HepG2 (cell line): Measurements from ENCODE around the gene HES6. TPM values are rescaled to one million over a fixed set of nuclear protein-coding genes. Genes with fewer than 3 reads are reported as not detected.

Experiments
- CC2D1A ChIP-seq: sonication (generic); formaldehyde crosslinking; IDR thresholded peaks from 2 replicates; pipeline ENCODE4 v1.8.1; 2023; ENCODE audit warnings: mild to moderate bottlenecking, missing genetic modification reagents
- DR1 ChIP-seq: sonication (generic); formaldehyde crosslinking; IDR thresholded peaks from 2 replicates; pipeline ENCODE4 v1.8.0; 2021; ENCODE audit warnings: mild to moderate bottlenecking, missing genetic modification reagents, inconsistent platforms
- KDM5B ChIP-seq: sonication (generic); formaldehyde crosslinking; IDR thresholded peaks from 2 replicates; pipeline ENCODE4 v1.4.0; 2020; ENCODE audit warnings: missing genetic modification reagents, mild to moderate bottlenecking, borderline replicate concordance
- KLF13 ChIP-seq: sonication (generic); formaldehyde crosslinking; IDR thresholded peaks from 2 replicates; pipeline ENCODE4 v1.4.0; 2020; ENCODE audit warnings: mild to moderate bottlenecking, missing genetic modification reagents
- KLF9 ChIP-seq: IDR thresholded peaks from 2 replicates; pipeline ENCODE4 v1.6.1; 2016; ENCODE audit warnings: low read depth
- MED1 ChIP-seq: sonication (generic); formaldehyde crosslinking; IDR thresholded peaks from 2 replicates; pipeline ENCODE4 v1.4.0; 2020; ENCODE audit warnings: missing genetic modification reagents
- MEIS1 ChIP-seq: sonication (generic); formaldehyde crosslinking; IDR thresholded peaks from 2 replicates; pipeline ENCODE4 v1.9.0; 2021; ENCODE audit warnings: mild to moderate bottlenecking, missing genetic modification reagents, moderate library complexity, borderline replicate concordance
- MIER3 ChIP-seq: IDR thresholded peaks from 2 replicates; pipeline ENCODE4 v1.6.1; 2016; ENCODE audit warnings: missing compliant biosample characterization, borderline replicate concordance
- MTA1 ChIP-seq: sonication (generic); formaldehyde crosslinking; IDR thresholded peaks from 2 replicates; pipeline ENCODE4 v1.4.0; 2020; ENCODE audit warnings: missing genetic modification reagents, mild to moderate bottlenecking, borderline replicate concordance
- MTERF4 ChIP-seq: sonication (generic); formaldehyde crosslinking; IDR thresholded peaks from 2 replicates; pipeline ENCODE4 v1.8.0; 2023; ENCODE audit warnings: mild to moderate bottlenecking, missing genetic modification reagents
- NFATC3 ChIP-seq: sonication (generic); formaldehyde crosslinking; IDR thresholded peaks from 2 replicates; pipeline ENCODE4 v1.5.1; 2020; ENCODE audit warnings: mild to moderate bottlenecking, missing genetic modification reagents
- NR2F2 ChIP-seq: IDR thresholded peaks from 2 replicates; pipeline ENCODE4 v1.6.1; 2012; ENCODE audit warnings: low read depth, inconsistent platforms, borderline replicate concordance
- PLSCR1 ChIP-seq: sonication (generic); formaldehyde crosslinking; IDR thresholded peaks from 2 replicates; pipeline ENCODE4 v1.5.0; 2020; ENCODE audit warnings: missing genetic modification reagents, mild to moderate bottlenecking, borderline replicate concordance
- RNF2 ChIP-seq: fragments of 450-650 bp; conservative IDR thresholded peaks from 2 replicates; pipeline ENCODE4 v1.6.1; 2016; ENCODE audit warnings: low read depth
- SAP130 ChIP-seq: IDR thresholded peaks from 2 replicates; pipeline ENCODE4 v1.6.1; 2016; ENCODE audit warnings: low read depth
- SYNCRIP ChIP-seq: fragments of 200-400 bp; formaldehyde crosslinking; IDR thresholded peaks from 2 replicates; pipeline ENCODE4 v1.6.1; 2018; ENCODE audit warnings: mild to moderate bottlenecking, low read depth, low read length; ENCODE audit not compliant: insufficient read depth
- THAP7 ChIP-seq: sonication (generic); formaldehyde crosslinking; IDR thresholded peaks from 2 replicates; pipeline ENCODE4 v1.8.1; 2023; ENCODE audit warnings: mild to moderate bottlenecking, missing genetic modification reagents
- ZBTB33 ChIP-seq: sonication (generic); formaldehyde crosslinking; IDR thresholded peaks from 2 replicates; pipeline ENCODE4 v1.4.0; 2020; ENCODE audit warnings: missing genetic modification reagents
- ZBTB38 ChIP-seq: sonication (generic); formaldehyde crosslinking; IDR thresholded peaks from 2 replicates; pipeline ENCODE4 v1.5.1; 2020; ENCODE audit warnings: mild to moderate bottlenecking, missing genetic modification reagents
- ZNF10 ChIP-seq: sonication (generic); formaldehyde crosslinking; IDR thresholded peaks from 2 replicates; pipeline ENCODE4 v1.4.0; 2020; ENCODE audit warnings: mild to moderate bottlenecking, low read depth, missing genetic modification reagents, borderline replicate concordance
- ZNF251 ChIP-seq: sonication (generic); formaldehyde crosslinking; IDR thresholded peaks from 2 replicates; pipeline ENCODE4 v1.9.0; 2021; ENCODE audit warnings: mild to moderate bottlenecking, missing genetic modification reagents
- ZNF549 ChIP-seq: sonication (generic); formaldehyde crosslinking; IDR thresholded peaks from 2 replicates; pipeline ENCODE4 v1.5.0; 2020; ENCODE audit warnings: missing genetic modification reagents
- ZNF703 ChIP-seq: sonication (generic); formaldehyde crosslinking; IDR thresholded peaks from 2 replicates; pipeline ENCODE4 v1.5.1; 2020; ENCODE audit warnings: missing genetic modification reagents, mild to moderate bottlenecking, moderate library complexity, borderline replicate concordance
- ZNF775 ChIP-seq: sonication (generic); formaldehyde crosslinking; IDR thresholded peaks from 2 replicates; pipeline ENCODE4 v1.4.0; 2020; ENCODE audit warnings: missing genetic modification reagents, mild to moderate bottlenecking, moderate library complexity, borderline replicate concordance
- ZNF784 ChIP-seq: sonication (generic); formaldehyde crosslinking; IDR thresholded peaks from 2 replicates; pipeline ENCODE4 v1.5.1; 2020; ENCODE audit warnings: missing genetic modification reagents, mild to moderate bottlenecking, borderline replicate concordance
- ZSCAN29 ChIP-seq: sonication (generic); formaldehyde crosslinking; conservative IDR thresholded peaks from 2 replicates; pipeline ENCODE4 v1.4.0; 2020; ENCODE audit warnings: mild to moderate bottlenecking, missing genetic modification reagents
- polyA plus RNA-seq, 8 experiments: library from polyadenylated mRNA; depleted of rRNA in 3 of 8; stranded (reverse) in 7 of 8; unstranded in 1 of 8; fragments of >200 nt; fragmentation: Illumina TruSeq in 4 of 8; extraction: Trizol in 4 of 8; gene quantifications; 2 replicates each; pipeline versions ENCODE4 v1.2.1 to v1.2.3, GENCODE V29; 2011 to 2016; ENCODE audit warnings: low read depth in 4 of 8, missing spikeins in 1 of 8, mixed read lengths in 1 of 8; ENCODE audit not compliant: insufficient read depth in 1 of 8
- total RNA-seq, 5 experiments: library from RNA; depleted of rRNA; stranded (reverse); fragments of >200 nt; fragmentation: Illumina TruSeq; extraction: Trizol; gene quantifications; 2 replicates each; pipeline ENCODE4 v1.2.3, GENCODE V29; 2016; ENCODE audit warnings: low read depth in 1 of 5

The HES6 gene
- total and polyA plus RNA-seq, 2 of the 13 experiments (the other 11 are each of a cell fraction or from before 2014, with no cell fraction given), result 19.5 to 82.8 TPM

GRCh38 chr2:238284802-238285515, 45.1 kb upstream of the HES6 start (continued):
- TF ChIP-seq KDM5B (CRISPR knock-in tag) (0 out of 2 replicates have a peak, but pooled peaks have one; percentile 24), THAP7 (CRISPR knock-in tag) (no peak), MTA1 (CRISPR knock-in tag) (no peak), ZNF549 (CRISPR knock-in tag) (no peak), MTERF4 (CRISPR knock-in tag) (no peak), ZNF10 (CRISPR knock-in tag) (no peak), DR1 (no peak), NR2F2 (no peak), RNF2 (no peak), ZSCAN29 (no peak), PLSCR1 (CRISPR knock-in tag) (no peak), ZBTB38 (no peak), CC2D1A (no peak), ZNF775 (CRISPR knock-in tag) (no peak), KLF9 (CRISPR knock-in tag) (no peak), MED1 (CRISPR knock-in tag) (no peak), ZNF251 (no peak), MIER3 (no peak), ZNF703 (CRISPR knock-in tag) (no peak), ZBTB33 (CRISPR knock-in tag) (0 out of 2 replicates have a peak, but pooled peaks have one; percentile 7), MEIS1 (CRISPR knock-in tag) (no peak), SAP130 (no peak), SYNCRIP (no peak), ZNF784 (CRISPR knock-in tag) (no peak; the same call in 1 of the 2 replicates), KLF13 (CRISPR knock-in tag) (no peak), NFATC3 (CRISPR knock-in tag) (no peak)
